NB4 (cell line): ENCODE measurements around the gene KRT1.
"Not testable (repeated sequence)": the region's sequence is repeated elsewhere in the genome, so short reads cannot be mapped to it uniquely, and the experiment has no call there.

Source experiments
- DNase-seq: peaks from one replicate; pipeline ENCODE4 v3.0.0; 2010; ENCODE audit warnings: low read depth
- H3K4me3 ChIP-seq: one replicate; pipeline ENCODE4 v1.5.1; 2011; ENCODE audit warnings: mild to moderate bottlenecking, low read depth, low read length, moderate library complexity
- MYC ChIP-seq: IDR thresholded peaks from 2 replicates; pipeline ENCODE4 v1.6.1; 2011; ENCODE audit warnings: low read depth, low read length
- POLR2A ChIP-seq: IDR thresholded peaks from 2 replicates; pipeline ENCODE4 v1.6.1; 2011; ENCODE audit warnings: mild to moderate bottlenecking; ENCODE audit not compliant: insufficient read length; ENCODE audit errors: extremely low read depth
- TF ChIP-seq, protein P1 (sequence below): IDR thresholded peaks from 2 replicates; pipeline ENCODE4 v1.6.1; 2011; ENCODE audit warnings: low read depth, low read length
- TF ChIP-seq, protein P2 (sequence below): IDR thresholded peaks from one replicate; pipeline ENCODE4 v1.5.1; 2012; ENCODE audit warnings: low read depth, low read length

KRT1 gene

DNA sequence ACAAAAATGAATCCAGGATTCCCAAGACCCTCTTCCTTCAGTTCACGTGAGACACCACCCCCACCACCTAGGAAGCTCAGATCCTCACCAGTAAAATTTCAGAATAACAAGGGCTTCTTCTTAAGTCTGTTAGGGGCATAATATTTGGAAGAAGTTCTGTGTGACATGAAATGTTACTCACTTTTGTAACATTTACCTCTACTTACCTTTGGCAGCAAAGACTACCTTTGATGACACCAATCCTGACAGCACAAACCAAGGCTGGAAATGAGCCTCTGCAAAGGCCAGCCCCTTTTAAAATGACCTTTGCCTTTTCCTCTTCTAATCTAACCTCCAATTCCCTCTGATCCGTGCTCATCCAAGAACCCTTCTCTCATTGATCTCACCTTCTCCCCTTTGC is 42.5 kb upstream of the KRT1 start:
- no peak for DNase-seq
- no peak for TF ChIP-seq POLR2A

DNA sequence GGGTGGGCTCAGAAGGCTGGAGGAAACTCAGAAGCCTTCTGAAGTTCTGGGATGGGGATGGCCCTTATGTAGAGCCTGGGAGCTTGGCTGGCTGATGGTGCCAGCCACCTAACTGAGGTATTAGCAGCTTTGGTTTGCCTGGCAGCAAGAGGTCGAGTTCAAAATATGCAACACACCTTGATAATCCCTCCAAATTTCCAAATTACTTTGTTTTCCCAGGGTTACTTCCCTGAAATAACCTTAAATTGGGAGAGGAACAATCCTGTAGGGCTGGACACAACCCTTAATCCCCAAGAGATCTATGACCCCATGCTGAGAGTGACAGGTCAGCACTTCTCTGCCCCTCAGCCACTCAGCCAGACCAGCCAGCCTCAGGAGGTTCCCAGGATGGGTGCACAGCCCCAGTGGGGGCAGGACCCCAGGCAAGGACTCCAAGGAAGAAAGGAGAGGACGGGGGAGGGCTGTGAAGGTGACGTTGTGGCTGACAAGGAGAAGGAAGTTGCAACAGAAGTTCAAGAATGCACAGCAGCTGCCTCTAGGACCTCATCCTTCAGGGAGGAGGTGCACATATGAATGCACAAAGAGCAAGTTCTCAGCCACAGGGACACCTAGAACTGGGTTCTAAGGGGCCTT is 41.7 kb upstream of the KRT1 start:
- peak; percentile 14 for DNase-seq
- TF ChIP-seq MYC: no peak
- TF ChIP-seq, protein P1, sequence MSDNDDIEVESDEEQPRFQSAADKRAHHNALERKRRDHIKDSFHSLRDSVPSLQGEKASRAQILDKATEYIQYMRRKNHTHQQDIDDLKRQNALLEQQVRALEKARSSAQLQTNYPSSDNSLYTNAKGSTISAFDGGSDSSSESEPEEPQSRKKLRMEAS: no peak

More for the DNA sequence above, 42.5 kb upstream of the KRT1 start:
- no peak overlapping the region for H3K4me3 ChIP-seq

DNA sequence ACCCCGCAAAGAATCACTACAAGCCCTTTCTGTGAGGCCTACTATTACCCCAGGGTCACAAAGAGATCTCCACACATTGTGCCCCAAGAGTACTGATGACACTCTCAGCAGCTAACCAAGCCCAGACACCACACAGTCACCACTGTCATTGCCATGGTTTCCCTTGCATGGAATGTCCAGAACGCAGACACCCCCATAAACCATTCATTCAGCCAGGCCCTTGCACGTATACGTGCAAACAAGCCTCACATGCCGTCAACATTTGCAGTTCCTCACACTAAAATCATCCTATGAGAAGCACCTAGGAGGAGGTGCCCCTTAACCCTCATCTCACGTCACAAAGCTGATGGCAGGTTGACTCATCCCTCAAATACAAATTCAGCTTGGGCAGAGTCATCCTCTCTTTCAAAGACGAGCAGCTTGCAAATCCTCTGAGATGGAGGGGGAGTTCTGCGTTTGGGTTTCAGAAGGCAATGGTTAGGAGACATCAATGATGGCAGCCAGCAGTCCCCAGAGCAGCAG is 40.2 kb upstream of the KRT1 start:
- TF ChIP-seq, protein P2, sequence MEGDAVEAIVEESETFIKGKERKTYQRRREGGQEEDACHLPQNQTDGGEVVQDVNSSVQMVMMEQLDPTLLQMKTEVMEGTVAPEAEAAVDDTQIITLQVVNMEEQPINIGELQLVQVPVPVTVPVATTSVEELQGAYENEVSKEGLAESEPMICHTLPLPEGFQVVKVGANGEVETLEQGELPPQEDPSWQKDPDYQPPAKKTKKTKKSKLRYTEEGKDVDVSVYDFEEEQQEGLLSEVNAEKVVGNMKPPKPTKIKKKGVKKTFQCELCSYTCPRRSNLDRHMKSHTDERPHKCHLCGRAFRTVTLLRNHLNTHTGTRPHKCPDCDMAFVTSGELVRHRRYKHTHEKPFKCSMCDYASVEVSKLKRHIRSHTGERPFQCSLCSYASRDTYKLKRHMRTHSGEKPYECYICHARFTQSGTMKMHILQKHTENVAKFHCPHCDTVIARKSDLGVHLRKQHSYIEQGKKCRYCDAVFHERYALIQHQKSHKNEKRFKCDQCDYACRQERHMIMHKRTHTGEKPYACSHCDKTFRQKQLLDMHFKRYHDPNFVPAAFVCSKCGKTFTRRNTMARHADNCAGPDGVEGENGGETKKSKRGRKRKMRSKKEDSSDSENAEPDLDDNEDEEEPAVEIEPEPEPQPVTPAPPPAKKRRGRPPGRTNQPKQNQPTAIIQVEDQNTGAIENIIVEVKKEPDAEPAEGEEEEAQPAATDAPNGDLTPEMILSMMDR: no peak
- no peak overlapping the region for H3K4me3 ChIP-seq
- DNase-seq: no peak

More for the DNA sequence above, 41.7 kb upstream of the KRT1 start:
- H3K4me3 ChIP-seq: no peak overlapping the region

DNA sequence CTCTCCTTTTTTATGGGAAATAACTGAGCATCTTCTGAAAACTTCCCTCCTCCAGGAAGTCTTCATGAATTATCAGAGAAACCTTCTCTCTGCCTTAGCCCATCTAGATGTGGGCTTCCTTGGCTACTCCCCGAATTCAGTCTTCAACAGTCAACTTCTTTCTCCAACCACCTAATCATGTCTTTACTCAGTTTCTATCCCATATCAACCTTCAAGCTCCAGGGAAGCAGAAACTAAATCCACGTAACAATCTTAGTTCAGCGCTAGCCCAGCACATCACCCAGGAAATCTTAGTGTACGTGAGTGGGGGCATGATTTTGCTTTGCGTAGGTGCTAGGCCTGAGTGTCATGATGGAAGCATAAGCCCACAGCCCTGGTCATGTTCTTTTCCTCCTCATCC is 35.9 kb upstream of the KRT1 start:
- DNase-seq: no peak
- TF ChIP-seq, protein P1: no peak
- no peak for TF ChIP-seq MYC
- TF ChIP-seq, protein P2: no peak
- TF ChIP-seq POLR2A: no peak
- no peak overlapping the region for H3K4me3 ChIP-seq

DNA sequence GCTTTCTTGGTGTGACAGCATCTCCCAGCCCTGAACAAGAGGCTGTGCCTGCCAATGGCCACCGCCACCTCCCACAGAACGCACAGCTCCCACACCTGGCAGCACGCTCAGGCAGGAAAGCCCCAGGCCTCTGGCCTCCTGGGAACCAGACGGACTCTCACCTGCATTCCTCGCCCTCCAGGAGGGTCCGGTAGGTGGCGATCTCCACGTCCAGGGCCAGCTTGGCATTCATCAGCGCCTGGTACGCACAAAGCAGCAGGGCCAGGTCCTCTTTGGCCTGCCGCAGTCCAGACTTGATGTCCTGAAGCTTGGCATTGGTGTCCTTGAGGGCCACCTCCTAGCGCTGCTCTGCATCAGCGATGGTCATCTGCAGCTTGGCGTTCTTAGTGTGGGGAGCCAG is 35.2 kb upstream of the KRT1 start:
- H3K4me3 ChIP-seq: no peak overlapping the region
- no peak for DNase-seq
- no peak for TF ChIP-seq POLR2A
- TF ChIP-seq, protein P2: no peak

DNA sequence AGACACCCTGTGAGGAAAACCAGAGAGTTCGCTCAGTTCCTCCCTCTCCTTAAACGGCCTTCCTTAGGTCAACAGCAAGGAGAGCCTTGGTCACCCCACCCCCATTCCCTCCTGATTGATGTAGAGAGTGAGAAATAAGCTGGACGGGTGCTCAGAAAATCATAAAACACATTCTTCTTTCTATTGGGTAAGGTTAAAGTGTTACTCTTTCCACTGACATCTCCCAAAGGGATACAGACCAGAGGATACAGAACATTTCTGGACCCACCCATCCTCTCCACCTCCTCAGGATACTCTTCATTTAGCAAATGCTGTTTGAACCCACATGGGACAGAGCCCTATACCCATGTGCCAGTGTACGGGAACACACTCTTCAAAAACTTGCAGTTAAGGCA is 34.7 kb upstream of the KRT1 start:
- no peak overlapping the region for H3K4me3 ChIP-seq
- TF ChIP-seq MYC (no peak), POLR2A (no peak)
- TF ChIP-seq, protein P2: no peak
- TF ChIP-seq, protein P1: no peak
- DNase-seq: no peak

DNA sequence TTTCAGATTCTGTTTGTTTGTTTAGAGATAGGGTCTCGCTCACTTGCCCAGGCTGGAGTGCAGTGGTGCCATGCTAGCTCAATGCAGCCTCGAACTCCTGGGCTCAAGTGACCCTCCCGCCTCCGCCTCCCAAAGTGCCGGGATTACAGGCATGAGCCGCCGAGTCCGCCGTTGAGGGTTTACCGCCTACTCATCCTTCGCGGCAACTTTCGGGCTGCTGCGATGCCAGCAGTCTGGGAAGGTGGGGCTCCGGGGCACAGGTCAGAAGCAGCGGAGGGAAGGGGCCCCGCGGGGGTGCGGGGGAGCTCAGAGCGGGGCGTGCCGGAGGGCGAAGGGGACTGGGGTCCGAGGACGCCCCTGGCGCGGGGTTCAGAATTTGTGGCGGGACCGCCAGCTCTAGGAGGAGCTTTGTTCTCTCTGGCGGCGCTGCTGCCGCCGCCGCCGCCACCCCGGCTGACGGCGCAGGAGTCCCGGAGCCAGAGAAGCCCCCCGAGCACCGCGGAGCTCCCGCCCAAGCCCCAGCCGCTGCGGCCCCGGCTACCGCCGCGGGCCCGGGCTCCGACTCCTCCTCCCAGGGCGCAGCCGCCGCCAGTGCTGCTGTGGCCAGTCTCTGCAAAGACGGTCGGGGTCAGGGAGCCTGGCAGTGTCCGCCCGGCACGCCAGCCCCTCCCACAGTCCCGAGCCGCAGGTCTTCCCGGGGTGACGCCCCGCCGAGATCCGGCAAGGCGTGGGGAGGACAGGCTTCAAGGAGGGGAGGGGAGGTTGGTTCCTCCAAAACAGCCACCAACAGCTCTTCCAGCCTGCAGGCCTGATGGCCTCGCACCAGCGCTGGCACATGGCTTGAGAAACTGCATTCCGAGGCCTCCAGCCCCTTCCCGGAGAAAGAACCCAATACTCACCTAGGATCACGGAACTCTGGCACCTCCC is 34.0 kb upstream of the KRT1 start:
- no peak for DNase-seq
- H3K4me3 ChIP-seq: no peak overlapping the region
- TF ChIP-seq, protein P2: no peak
- TF ChIP-seq POLR2A (no peak), MYC (no peak)
- TF ChIP-seq, protein P1: no peak

DNA sequence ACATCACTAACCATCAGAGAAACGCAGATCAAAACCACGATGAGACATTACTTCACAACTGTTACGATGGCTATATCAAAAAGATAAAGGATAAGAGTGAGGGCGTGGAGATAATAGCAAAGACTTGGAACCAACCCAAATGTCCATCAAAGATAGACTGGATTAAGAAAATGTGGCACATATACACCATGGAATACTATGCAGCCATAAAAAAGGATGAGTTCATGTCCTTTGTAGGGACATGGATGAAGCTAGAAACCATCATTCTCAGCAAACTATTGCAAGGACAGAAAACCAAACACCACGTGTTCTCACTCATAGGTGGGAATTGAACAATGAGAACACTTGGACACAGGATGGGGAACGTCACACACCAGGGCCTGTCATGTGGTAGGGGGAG is 31.9 kb upstream of the KRT1 start:
- not testable (repeated sequence) for DNase-seq, H3K4me3 ChIP-seq
